KOPT-K1 (cell line): Measurements from ENCODE around the gene SH3BP5.
A peak's percentile ranks its signal among the peaks of the same experiment; 100 is the strongest.
"Not testable (repeated sequence)": the region's sequence is repeated elsewhere in the genome, so short reads cannot be mapped to it uniquely, and the experiment has no call there.

ENCODE experiments used
- H3K27ac ChIP-seq: fragments of 200-600 bp; sonication (generic); 2 replicates; pipeline ENCODE4 v1.5.1; 2016; ENCODE audit warnings: antibody characterized with exemption, mild to moderate bottlenecking, low read depth, low read length; ENCODE audit not compliant: poor library complexity, severe bottlenecking
- H3K36me3 ChIP-seq: fragments of 200-600 bp; sonication (generic); 2 replicates; pipeline ENCODE4 v1.5.1; 2017; ENCODE audit warnings: antibody characterized with exemption, mild to moderate bottlenecking, low read length, moderate library complexity; ENCODE audit not compliant: insufficient read depth
- H3K9me3 ChIP-seq: fragments of 200-600 bp; sonication (generic); 2 replicates; pipeline ENCODE4 v1.5.1; 2017; ENCODE audit warnings: antibody characterized with exemption, low read length, mild to moderate bottlenecking; ENCODE audit not compliant: insufficient read depth, poor library complexity, severe bottlenecking

Gene SH3BP5

GRCh38 chr3:15356176-15356575, 23.8 kb upstream of the SH3BP5 start:
- Histone ChIP-seq H3K9me3 (peaks cover 8% of the 10 kb centered on the region), H3K27ac (peak overlapping the region; percentile 37), H3K36me3 (no peaks in the 10 kb centered on the region)

- peaks cover 16% of the 10 kb centered on the region for H3K9me3 ChIP-seq
These were observed 22.7 kb upstream of the SH3BP5 start for GRCh38 chr3:15355086-15355485.

GRCh38 chr3:15354485-15354884, 22.1 kb upstream of the SH3BP5 start:
- peaks cover 19% of the 10 kb centered on the region for H3K9me3 ChIP-seq
- no peak overlapping the region for H3K27ac ChIP-seq
- H3K36me3 ChIP-seq, result no peaks in the 10 kb centered on the region

More at GRCh38 chr3:15355086-15355485, 22.7 kb upstream of the SH3BP5 start:
- Histone ChIP-seq H3K36me3 (no peaks in the 10 kb centered on the region), H3K27ac (no peak overlapping the region)

DNA sequence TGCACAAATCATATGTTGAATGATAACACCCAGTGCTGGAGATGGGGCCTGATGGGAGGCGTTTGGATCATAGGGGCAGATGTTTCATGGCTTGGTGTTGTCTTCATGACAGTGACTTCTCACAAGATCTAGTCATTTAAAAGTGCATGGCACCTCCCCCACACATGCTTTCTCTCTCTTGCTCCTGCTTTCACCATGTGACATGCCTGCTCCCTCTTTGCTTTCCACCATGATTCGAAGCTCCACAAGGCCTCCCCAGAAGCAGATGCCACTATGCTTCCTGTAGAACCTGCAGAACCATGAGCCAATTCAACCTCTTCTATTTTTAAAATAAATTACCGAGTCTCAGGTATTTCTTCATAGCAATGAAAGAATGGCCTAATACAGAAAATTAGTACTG, 17.8 kb upstream of the SH3BP5 start:
- Histone ChIP-seq H3K9me3 (peaks cover 19% of the 10 kb centered on the region), H3K36me3 (no peaks in the 10 kb centered on the region), H3K27ac (no peak overlapping the region)

DNA sequence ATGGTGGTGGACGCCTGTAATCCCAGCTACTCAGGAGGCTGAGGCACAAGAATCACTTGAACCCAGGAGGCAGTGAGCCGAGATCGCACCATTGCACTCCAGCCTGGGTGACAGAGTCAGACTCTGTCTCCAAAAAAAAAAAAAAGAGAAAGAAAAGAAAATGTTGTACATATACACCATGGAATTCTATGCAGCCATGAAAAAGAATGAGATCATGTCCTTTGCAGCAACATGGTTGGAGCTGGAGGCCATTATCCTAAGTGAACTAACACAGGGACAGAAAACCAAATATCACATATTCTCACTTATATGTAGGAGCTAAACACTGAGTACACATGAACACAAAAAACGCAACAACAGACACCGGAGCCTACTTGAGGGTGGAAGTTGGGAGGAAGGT, 17.1 kb upstream of the SH3BP5 start:
- H3K36me3 ChIP-seq, H3K27ac ChIP-seq: not testable (repeated sequence)
- H3K9me3 ChIP-seq, result peaks cover 19% of the 10 kb centered on the region

GRCh38 chr3:15348246-15348645, 15.9 kb upstream of the SH3BP5 start:
- Histone ChIP-seq H3K36me3 (no peaks in the 10 kb centered on the region), H3K27ac (no peak overlapping the region), H3K9me3 (peaks cover 19% of the 10 kb centered on the region)

DNA sequence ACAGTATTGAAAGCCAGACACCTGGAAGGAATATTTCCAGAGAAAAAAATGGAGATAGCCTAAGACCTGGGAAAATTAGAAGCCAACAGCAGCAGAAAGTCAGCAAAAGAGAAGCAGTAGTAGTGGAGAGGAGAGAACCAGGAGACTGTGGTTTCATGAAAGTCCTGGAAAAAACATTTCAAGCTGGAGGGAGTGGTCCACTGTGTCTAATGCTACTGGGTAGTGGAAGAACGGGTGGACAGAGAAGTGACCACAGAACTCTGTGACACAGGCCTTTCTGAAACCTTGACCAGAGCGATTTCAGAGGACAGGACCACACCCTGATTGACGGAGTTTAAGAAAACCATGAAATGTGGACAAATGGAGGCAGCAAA, 15.3 kb upstream of the SH3BP5 start:
- Histone ChIP-seq H3K36me3 (no peaks in the 10 kb centered on the region), H3K9me3 (peaks cover 19% of the 10 kb centered on the region), H3K27ac (peak overlapping the region; percentile 31)

DNA sequence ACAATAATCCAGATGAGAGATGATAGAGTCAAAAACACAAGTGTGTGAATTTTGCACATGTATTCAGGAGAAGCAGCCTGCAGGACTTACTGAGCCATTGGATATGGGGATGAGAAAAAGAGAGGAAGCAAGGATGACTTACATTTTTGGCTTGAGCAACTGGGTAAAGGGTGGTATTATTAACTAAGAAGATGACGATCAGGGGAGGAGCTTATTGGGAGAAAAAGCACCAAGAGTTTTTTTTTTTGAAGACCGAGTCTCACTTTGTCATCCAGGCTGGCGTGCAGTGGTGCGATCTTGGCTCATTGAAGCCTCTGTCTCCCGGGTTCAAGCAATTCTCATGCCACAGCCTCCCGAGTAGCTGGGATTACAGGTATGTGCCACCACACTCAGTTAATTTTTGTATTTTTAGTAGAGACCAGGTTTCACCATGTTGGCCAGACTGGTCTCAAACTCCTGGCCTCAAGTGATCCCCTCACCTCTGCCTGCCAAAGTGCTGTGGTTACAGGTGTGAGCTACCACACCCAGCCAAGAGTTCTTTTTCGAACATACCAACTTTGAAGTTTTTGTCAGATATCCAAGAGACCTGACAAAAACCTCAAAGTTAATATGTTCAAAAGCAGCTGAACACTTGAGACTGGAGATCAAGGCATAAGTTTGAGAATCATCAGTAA, 14.8 kb upstream of the SH3BP5 start:
- Histone ChIP-seq H3K27ac (peak overlapping the region; percentile 32), H3K36me3 (no peaks in the 10 kb centered on the region), H3K9me3 (peaks cover 19% of the 10 kb centered on the region)

- Histone ChIP-seq H3K36me3 (no peaks in the 10 kb centered on the region), H3K9me3 (peaks cover 14% of the 10 kb centered on the region), H3K27ac (peak overlapping the region; percentile 32)
These were observed 14.1 kb upstream of the SH3BP5 start for GRCh38 chr3:15346516-15346915.

DNA sequence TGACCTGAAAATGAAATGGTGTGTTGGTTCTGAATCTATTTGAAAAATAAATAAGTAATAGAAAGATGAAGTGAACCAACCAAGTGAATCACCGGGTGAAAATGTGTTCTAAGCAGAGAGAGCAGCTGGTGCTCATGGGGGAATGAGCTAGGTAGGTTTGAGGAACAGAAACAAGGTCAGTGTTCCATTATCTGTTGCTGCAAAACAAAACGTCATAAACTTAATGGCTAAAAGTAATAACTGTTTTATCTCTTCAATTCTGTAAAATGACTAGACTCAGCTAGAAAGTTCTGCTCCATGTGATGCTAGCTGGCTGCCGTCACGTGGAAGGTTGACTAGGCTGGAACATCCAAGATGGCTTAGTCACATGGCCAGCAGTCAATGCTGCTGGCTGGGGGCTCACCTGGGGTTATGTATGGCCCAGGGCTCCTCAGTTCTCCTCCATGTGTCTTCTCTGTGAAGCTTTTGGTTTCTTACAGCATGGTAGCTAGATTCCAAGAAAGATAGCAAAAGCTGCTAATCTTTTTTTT, 13.3 kb upstream of the SH3BP5 start:
- H3K36me3 ChIP-seq, result no peaks in the 10 kb centered on the region
- H3K27ac ChIP-seq, result peak overlapping the region; percentile 2
- H3K9me3 ChIP-seq, result peaks cover 8% of the 10 kb centered on the region

GRCh38 chr3:15345066-15345607, 12.8 kb upstream of the SH3BP5 start:
- Histone ChIP-seq H3K36me3 (no peaks in the 10 kb centered on the region), H3K27ac (no peak overlapping the region), H3K9me3 (peaks cover 3% of the 10 kb centered on the region)

DNA sequence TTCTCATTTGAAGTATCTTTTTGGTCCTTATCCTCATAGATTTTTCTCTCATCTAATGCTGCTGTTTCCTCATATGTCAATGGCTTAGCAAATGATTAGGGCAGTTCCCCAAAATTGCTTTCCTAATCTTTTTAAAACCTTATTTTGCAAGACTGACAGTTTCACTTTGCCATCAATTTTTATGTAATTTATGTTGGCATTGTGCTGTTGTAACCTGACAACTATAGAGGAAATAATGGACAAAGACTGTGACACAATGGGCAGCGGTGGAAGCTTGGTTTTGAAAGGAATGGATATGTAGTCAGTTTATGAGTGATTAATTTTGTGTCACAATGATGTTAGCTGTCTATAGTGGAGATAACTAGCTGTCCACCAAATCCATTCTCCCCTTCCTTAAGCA, 10.6 kb upstream of the SH3BP5 start:
- Histone ChIP-seq H3K36me3 (no peaks in the 10 kb centered on the region), H3K9me3 (no peaks in the 10 kb centered on the region), H3K27ac (no peak overlapping the region)

- H3K27ac ChIP-seq, result no peak overlapping the region
- no peaks in the 10 kb centered on the region for H3K36me3 ChIP-seq
- H3K9me3 ChIP-seq, result no peaks in the 10 kb centered on the region
These were observed 9.9 kb upstream of the SH3BP5 start for GRCh38 chr3:15342246-15342645.

GRCh38 chr3:15341030-15341726, 8.8 kb upstream of the SH3BP5 start:
- no peaks in the 10 kb centered on the region for H3K9me3 ChIP-seq
- no peaks in the 10 kb centered on the region for H3K36me3 ChIP-seq
- no peak overlapping the region for H3K27ac ChIP-seq

DNA sequence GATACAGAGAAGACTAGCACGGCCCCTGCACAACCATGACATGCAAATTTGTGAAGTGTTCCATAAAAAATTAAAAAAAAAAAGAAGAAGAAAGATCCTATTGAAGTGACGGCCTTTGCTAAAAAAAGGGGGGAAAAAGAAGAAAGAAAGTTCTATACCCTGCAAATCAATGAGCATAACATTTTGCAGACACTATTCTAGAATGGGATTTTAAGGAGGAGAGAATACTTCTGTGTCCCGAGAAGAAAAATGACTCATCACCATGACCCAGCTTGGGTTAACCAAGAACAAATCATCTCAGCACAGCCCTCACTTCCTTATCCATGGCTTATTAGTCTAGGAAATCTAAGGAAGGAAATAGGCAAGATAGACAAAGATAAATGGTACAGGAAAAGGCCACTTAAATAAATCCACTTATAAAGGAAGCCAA, 7.4 kb upstream of the SH3BP5 start:
- H3K27ac ChIP-seq, result no peak overlapping the region
- H3K9me3 ChIP-seq, result no peaks in the 10 kb centered on the region
- H3K36me3 ChIP-seq, result no peaks in the 10 kb centered on the region
